Measurements from ENCODE around the gene SLC22A7.
A peak's percentile ranks its signal among the peaks of the same experiment; 100 is the strongest.

The SLC22A7 gene

GRCh38 chr6:43263314-43264178 lies 34.5 kb upstream of the SLC22A7 start:
- H3K36me3 ChIP-seq (ENCODE audit: control insufficient read depth, low read length) = no peaks in the 10 kb centered on the region
- TF ChIP-seq, protein P1, sequence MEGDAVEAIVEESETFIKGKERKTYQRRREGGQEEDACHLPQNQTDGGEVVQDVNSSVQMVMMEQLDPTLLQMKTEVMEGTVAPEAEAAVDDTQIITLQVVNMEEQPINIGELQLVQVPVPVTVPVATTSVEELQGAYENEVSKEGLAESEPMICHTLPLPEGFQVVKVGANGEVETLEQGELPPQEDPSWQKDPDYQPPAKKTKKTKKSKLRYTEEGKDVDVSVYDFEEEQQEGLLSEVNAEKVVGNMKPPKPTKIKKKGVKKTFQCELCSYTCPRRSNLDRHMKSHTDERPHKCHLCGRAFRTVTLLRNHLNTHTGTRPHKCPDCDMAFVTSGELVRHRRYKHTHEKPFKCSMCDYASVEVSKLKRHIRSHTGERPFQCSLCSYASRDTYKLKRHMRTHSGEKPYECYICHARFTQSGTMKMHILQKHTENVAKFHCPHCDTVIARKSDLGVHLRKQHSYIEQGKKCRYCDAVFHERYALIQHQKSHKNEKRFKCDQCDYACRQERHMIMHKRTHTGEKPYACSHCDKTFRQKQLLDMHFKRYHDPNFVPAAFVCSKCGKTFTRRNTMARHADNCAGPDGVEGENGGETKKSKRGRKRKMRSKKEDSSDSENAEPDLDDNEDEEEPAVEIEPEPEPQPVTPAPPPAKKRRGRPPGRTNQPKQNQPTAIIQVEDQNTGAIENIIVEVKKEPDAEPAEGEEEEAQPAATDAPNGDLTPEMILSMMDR (IDR thresholded peaks at IDR 0.05; ENCODE audit: low read depth, low read length, poor library complexity, severe bottlenecking) = peak; percentile 97
- no peak for TF ChIP-seq EZH2phosphoT487 (IDR thresholded peaks at IDR 0.05; ENCODE audit: borderline replicate concordance, low read length)
- H3K4me3 ChIP-seq (ENCODE audit: low read length) = no peak overlapping the region
- H3K4me2 ChIP-seq (ENCODE audit: low read length) = 0 out of 2 replicates have a peak overlapping the region, but pooled peaks have one; percentile 6
- no peaks in the 10 kb centered on the region for H3K27me3 ChIP-seq (ENCODE audit: control insufficient read depth, low read length)
- peaks cover 25% of the 10 kb centered on the region for H3K4me1 ChIP-seq (ENCODE audit: control insufficient read depth, low read length)
- H4K20me1 ChIP-seq (ENCODE audit: control insufficient read depth, insufficient read depth, low read depth, low read length) = no peaks in the 10 kb centered on the region
- H3K9me2 ChIP-seq (replicated peaks; ENCODE audit: control insufficient read depth, low read length) = no peaks in the 10 kb centered on the region
- no peaks in the 10 kb centered on the region for H3K9me3 ChIP-seq (ENCODE audit: control insufficient read depth, insufficient read depth, low read length)
- H3K79me2 ChIP-seq (ENCODE audit: control insufficient read depth, low read length) = no peaks in the 10 kb centered on the region
- no peaks in the 10 kb centered on the region; the same call in 1 of the 2 replicates for H3F3A ChIP-seq (ENCODE audit: control insufficient read depth, insufficient read depth)
- H3K27ac ChIP-seq (ENCODE audit: low read depth, low read length) = no peak overlapping the region

GRCh38 chr6:43264599-43265145 lies 33.4 kb upstream of the SLC22A7 start:
- no peak overlapping the region for H3K4me2 ChIP-seq (ENCODE audit: low read length)
- no peaks in the 10 kb centered on the region for H3K79me2 ChIP-seq (ENCODE audit: control insufficient read depth, low read length)
- no peak overlapping the region for H3K4me3 ChIP-seq (ENCODE audit: low read length)
- no peaks in the 10 kb centered on the region for H3K27me3 ChIP-seq (ENCODE audit: control insufficient read depth, low read length)
- no peaks in the 10 kb centered on the region for H3F3A ChIP-seq (ENCODE audit: control insufficient read depth, insufficient read depth)
- no peak overlapping the region for H3K27ac ChIP-seq (ENCODE audit: low read depth, low read length)
- no peaks in the 10 kb centered on the region for H4K20me1 ChIP-seq (ENCODE audit: control insufficient read depth, insufficient read depth, low read depth, low read length)
- H3K9me3 ChIP-seq (ENCODE audit: control insufficient read depth, insufficient read depth, low read length) = no peaks in the 10 kb centered on the region
- no peaks in the 10 kb centered on the region for H3K9me2 ChIP-seq (replicated peaks; ENCODE audit: control insufficient read depth, low read length)
- peaks cover 36% of the 10 kb centered on the region for H3K4me1 ChIP-seq (ENCODE audit: control insufficient read depth, low read length)
- TF ChIP-seq, protein P1 (IDR thresholded peaks at IDR 0.05; ENCODE audit: low read depth, low read length, poor library complexity, severe bottlenecking) = no peak
- TF ChIP-seq EZH2phosphoT487 (IDR thresholded peaks at IDR 0.05; ENCODE audit: borderline replicate concordance, low read length) = no peak
- no peaks in the 10 kb centered on the region for H3K36me3 ChIP-seq (ENCODE audit: control insufficient read depth, low read length)

DNA sequence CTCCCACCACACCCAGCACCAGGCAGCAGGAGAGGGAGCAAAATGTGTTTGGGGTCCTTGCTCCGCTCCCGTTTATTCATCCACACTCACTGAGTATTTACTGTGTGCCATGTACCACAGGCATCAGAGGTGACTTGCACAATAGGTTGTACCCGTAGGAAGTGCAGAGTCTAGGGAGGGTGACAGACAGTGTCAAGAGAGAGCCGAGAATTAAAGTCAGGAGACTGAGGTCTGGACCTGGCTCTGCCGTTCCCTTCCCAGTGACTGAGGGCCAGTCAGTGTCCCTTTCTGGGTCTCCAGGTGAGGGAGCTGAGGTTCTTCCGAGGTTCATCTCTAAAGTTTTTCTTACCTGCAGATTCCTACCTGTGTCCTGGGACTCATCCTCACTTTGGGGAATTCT lies 32.5 kb upstream of the SLC22A7 start:
- H3K9me2 ChIP-seq (replicated peaks; ENCODE audit: control insufficient read depth, low read length) = no peaks in the 10 kb centered on the region
- no peaks in the 10 kb centered on the region for H3K27me3 ChIP-seq (ENCODE audit: control insufficient read depth, low read length)
- no peak overlapping the region for H3K27ac ChIP-seq (ENCODE audit: low read depth, low read length)
- H3K79me2 ChIP-seq (ENCODE audit: control insufficient read depth, low read length) = no peaks in the 10 kb centered on the region
- no peak for TF ChIP-seq EZH2phosphoT487 (IDR thresholded peaks at IDR 0.05; ENCODE audit: borderline replicate concordance, low read length)
- TF ChIP-seq, protein P1 (IDR thresholded peaks at IDR 0.05; ENCODE audit: low read depth, low read length, poor library complexity, severe bottlenecking) = no peak
- no peaks in the 10 kb centered on the region for H3K9me3 ChIP-seq (ENCODE audit: control insufficient read depth, insufficient read depth, low read length)
- H3K4me1 ChIP-seq (ENCODE audit: control insufficient read depth, low read length) = peaks cover 45% of the 10 kb centered on the region
- H3F3A ChIP-seq (ENCODE audit: control insufficient read depth, insufficient read depth) = peaks cover 3% of the 10 kb centered on the region; the same call in 1 of the 2 replicates
- H3K4me3 ChIP-seq (ENCODE audit: low read length) = no peak overlapping the region
- no peaks in the 10 kb centered on the region for H4K20me1 ChIP-seq (ENCODE audit: control insufficient read depth, insufficient read depth, low read depth, low read length)
- no peak overlapping the region for H3K4me2 ChIP-seq (ENCODE audit: low read length)
- no peaks in the 10 kb centered on the region for H3K36me3 ChIP-seq (ENCODE audit: control insufficient read depth, low read length)

All from DOHH2 (cell line).